Activated naive CD8-positive, alpha-beta T cell treated with anti-CD3 and anti-CD28 coated beads for 36 hours (primary cell): ENCODE measurements around the gene POU6F2. TPM values are rescaled to one million over a fixed set of nuclear protein-coding genes. Genes with fewer than 3 reads are reported as not detected.

Source experiments
- DNase-seq: peaks from one replicate; pipeline ENCODE4 v3.0.0; 2021
- H3K27ac Mint-ChIP-seq: one replicate; pipeline ENCODE4 v1.8.0; 2022; ENCODE audit warnings: mild to moderate bottlenecking, moderate library complexity, mixed read lengths
- H3K27me3 Mint-ChIP-seq: one replicate; pipeline ENCODE4 v1.8.0; 2022; ENCODE audit warnings: mild to moderate bottlenecking, mixed read lengths
- H3K36me3 Mint-ChIP-seq: one replicate; pipeline ENCODE4 v1.8.0; 2021; ENCODE audit warnings: mild to moderate bottlenecking, mixed read lengths
- H3K4me1 Mint-ChIP-seq: one replicate; pipeline ENCODE4 v1.8.0; 2021; ENCODE audit warnings: mixed read lengths
- H3K4me3 Mint-ChIP-seq: one replicate; pipeline ENCODE4 v1.8.0; 2022; ENCODE audit warnings: mild to moderate bottlenecking, moderate library complexity, mixed read lengths
- H3K9me3 Mint-ChIP-seq: one replicate; pipeline ENCODE4 v1.8.0; 2022; ENCODE audit warnings: mixed read lengths
- total RNA-seq, 2 experiments: library from RNA; stranded (reverse); gene quantifications; one replicate each; pipeline ENCODE4 v1.2.3, GENCODE V29; 2021

POU6F2 gene
- total RNA-seq, 2 experiments from 2014 or later, result not detected

DNA sequence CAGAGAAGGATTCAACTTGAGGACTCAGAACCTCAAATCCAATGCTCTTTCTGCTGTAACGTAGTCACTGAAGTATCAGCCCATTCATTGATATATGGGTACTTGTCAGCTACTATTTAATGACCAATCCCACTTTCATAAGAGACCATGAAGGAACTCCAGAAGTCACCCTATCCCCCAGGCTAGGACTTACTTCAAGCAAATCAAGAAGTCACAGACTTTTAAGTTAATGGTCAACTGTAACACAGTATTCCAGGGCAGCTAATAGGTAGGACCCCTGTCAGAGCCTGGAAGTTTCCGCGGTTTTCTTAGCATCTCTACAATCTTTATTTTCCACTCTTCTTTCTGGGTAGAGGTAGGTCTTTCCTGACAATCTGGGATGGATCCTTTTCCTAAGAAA is 269.9 kb downstream of the POU6F2 start:
- no peak for DNase-seq
- H3K36me3 Mint-ChIP-seq, result no peaks in the 10 kb centered on the region
- no peaks in the 10 kb centered on the region for H3K9me3 Mint-ChIP-seq
- H3K4me3 Mint-ChIP-seq, result no peak overlapping the region
- H3K27ac Mint-ChIP-seq, result no peak overlapping the region
- H3K4me1 Mint-ChIP-seq, result no peaks in the 10 kb centered on the region
- peaks cover 3% of the 10 kb centered on the region for H3K27me3 Mint-ChIP-seq

DNA sequence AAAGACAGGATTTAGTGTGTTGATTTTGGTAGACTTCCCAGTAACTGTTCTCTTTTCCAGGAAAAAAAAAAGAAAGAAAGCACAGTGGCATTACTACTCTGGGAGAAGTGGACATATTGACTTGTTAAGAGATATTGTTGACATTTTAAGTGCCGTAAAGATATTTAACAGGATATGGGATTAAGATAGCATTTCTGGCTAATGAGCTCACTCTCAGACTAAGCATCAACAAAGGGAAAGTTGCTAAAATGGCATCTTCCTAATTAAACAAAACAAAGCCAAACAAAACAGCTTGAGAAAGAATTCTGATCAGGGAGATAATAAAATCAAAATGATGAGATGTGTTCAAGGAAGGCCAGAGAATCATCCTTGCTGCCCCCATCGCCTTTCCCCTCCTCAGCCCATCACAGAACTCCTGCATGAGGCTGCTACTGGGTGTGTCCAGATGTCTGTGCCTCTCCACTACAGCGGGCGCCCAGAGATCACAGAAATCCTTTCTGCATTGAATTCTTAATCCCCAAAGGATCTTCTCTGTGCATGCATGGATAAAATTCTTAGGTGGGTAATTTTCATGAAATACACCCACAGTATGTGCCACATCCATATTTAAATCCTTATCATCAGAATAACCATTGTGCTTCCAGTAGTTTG is 270.5 kb downstream of the POU6F2 start:
- Mint-ChIP-seq H3K27me3 (peaks cover 3% of the 10 kb centered on the region), H3K27ac (no peak overlapping the region), H3K9me3 (no peaks in the 10 kb centered on the region), H3K4me1 (no peaks in the 10 kb centered on the region), H3K36me3 (no peaks in the 10 kb centered on the region), H3K4me3 (no peak overlapping the region)
- DNase-seq, result no peak

DNA sequence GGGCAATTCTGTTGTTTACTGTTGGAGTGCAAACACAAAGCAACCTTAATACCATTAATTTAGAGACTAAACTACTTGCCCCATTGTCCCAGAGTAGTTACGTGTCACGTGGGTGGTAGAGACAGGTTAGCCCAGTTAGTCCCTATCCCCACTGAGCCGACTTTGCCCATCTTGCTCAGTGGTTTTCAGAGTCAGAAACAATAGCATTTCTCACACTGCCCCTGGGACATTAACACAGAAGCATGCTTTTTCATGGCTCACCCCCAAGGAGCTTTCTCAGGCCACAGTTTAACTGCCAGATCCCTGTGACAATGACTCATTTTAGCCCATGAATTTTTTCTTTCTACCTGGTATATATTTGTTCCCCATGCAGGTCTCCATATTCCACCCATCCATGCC is 271.0 kb downstream of the POU6F2 start:
- Mint-ChIP-seq H3K4me3 (no peak overlapping the region), H3K27ac (no peak overlapping the region), H3K4me1 (no peaks in the 10 kb centered on the region), H3K36me3 (no peaks in the 10 kb centered on the region), H3K27me3 (peaks cover 3% of the 10 kb centered on the region), H3K9me3 (no peaks in the 10 kb centered on the region)
- DNase-seq, result no peak

DNA sequence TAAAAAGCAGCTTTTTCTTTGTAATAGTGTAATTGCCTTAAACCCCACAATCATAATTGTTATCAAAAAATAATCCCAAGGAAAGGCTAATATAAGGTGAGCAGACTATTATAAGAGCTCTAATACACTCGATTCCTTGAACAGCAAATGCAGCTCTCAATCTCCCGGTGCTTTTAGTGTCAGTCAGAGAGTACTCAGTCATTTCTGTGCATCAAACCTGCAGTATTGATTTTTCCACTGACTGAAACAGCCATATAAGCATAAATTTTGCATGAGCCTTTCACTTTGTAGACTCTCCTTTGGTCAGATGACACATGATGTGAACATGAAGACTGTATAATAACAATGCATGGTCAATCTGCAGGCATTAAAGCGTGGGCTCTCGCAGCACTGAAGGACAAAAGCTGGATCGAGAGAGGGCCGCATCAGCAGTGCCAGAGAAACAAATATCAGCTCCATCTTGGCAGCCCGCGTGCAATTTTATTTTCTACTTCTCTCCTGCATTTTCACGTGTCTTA is 272.0 kb downstream of the POU6F2 start:
- H3K27me3 Mint-ChIP-seq, result peaks cover 3% of the 10 kb centered on the region
- no peak overlapping the region for H3K4me3 Mint-ChIP-seq
- no peaks in the 10 kb centered on the region for H3K4me1 Mint-ChIP-seq
- no peaks in the 10 kb centered on the region for H3K36me3 Mint-ChIP-seq
- H3K9me3 Mint-ChIP-seq, result no peaks in the 10 kb centered on the region
- no peak overlapping the region for H3K27ac Mint-ChIP-seq
- no peak for DNase-seq

DNA sequence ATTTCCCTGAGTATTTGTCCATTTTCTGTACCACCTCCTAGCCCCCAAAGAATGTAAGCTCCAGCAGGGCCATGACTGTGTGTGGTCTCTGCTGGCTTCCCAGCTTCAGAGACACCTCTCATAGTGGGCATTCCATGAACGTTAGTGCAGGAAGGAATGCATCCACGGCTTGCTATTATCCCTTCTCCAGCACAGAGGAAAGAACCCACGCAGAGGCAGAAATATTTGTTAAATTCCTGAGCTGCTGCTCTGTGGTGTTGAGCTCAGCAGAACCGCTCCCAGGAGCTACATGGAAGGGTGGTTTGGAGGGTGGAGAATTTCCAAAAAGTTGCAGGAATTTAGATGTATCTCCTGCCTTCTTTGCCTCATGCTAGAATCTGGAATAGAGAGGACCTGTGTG is 275.2 kb downstream of the POU6F2 start:
- no peak overlapping the region for H3K27ac Mint-ChIP-seq
- H3K36me3 Mint-ChIP-seq, result no peaks in the 10 kb centered on the region
- peaks cover 3% of the 10 kb centered on the region for H3K27me3 Mint-ChIP-seq
- no peaks in the 10 kb centered on the region for H3K4me1 Mint-ChIP-seq
- DNase-seq, result no peak
- no peaks in the 10 kb centered on the region for H3K9me3 Mint-ChIP-seq
- no peak overlapping the region for H3K4me3 Mint-ChIP-seq

DNA sequence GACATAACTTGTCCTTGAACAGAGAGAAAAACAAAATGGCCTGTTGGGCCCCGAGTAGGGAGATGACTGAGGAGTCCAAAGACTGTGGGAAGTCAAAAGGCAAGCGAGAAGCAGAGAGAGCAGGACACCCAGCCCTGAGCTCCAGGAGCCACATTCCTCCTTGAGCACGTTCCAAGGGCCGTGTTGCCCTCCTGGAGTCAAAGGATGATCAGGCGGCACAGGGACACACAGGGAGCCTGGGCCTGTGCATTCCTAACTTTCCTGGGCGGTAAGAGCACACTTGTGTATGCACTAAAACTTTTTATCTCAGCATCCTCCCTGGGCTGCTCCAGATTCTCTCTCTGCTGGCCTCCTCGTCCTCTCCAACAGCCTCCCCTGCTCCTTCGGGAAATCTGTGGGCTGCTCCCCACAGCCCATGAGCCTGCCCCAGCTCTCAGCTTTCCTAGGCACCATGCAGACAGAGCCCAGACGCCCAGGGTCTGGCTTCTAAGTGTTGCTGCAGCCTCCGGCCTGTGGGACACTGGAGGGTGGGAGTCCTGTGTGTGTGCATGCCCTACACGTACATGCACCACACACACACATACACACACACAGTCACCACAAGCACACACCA is 281.8 kb downstream of the POU6F2 start:
- no peak for DNase-seq
- Mint-ChIP-seq H3K9me3 (no peaks in the 10 kb centered on the region), H3K36me3 (no peaks in the 10 kb centered on the region), H3K27ac (no peak overlapping the region), H3K4me1 (no peaks in the 10 kb centered on the region), H3K27me3 (no peaks in the 10 kb centered on the region), H3K4me3 (no peak overlapping the region)

DNA sequence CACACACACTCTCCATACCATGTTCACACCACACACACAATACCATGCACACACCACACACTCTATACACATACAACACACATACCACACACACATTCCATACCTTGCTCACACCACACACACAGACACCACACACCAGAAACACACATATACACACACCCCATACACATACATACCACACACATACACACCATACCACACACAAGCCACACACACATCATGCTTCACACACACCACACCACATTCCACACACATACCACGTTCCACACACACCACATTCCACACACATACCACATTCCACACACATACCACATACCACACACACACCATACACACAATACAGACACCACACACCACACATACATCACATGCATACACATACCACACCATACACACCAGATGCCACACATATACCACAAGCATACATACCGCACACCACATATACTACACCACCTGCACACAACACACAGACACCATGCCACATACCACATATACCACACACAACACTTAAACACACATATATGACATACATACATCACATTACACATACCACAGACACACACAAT is 282.7 kb downstream of the POU6F2 start:
- no peak for DNase-seq
- Mint-ChIP-seq H3K4me1 (no peaks in the 10 kb centered on the region), H3K36me3 (no peaks in the 10 kb centered on the region)

DNA sequence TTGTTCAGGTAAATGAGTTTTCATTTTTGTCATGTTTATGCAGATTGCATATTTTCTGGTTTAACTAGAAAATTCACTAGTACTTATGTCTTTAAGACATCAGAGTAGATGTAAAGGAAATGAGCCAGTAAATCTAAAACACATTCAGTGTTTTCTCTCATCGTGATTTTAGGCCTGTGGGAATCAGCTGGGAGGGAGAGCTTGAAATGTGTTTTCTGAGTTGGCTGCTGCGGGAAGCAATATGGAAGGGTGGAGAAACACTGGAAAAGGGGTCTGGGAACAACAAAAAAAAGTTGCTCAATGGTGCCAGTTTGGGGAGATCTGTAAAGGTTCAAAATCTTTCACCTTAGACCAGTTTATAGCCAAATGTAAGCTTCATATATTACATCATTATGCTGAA is 284.1 kb downstream of the POU6F2 start:
- no peaks in the 10 kb centered on the region for H3K4me1 Mint-ChIP-seq

More for the DNA sequence above, 282.7 kb downstream of the POU6F2 start:
- H3K27ac Mint-ChIP-seq, result no peak overlapping the region
- H3K9me3 Mint-ChIP-seq, result no peaks in the 10 kb centered on the region
- H3K4me3 Mint-ChIP-seq, result no peak overlapping the region
- no peaks in the 10 kb centered on the region for H3K27me3 Mint-ChIP-seq

DNA sequence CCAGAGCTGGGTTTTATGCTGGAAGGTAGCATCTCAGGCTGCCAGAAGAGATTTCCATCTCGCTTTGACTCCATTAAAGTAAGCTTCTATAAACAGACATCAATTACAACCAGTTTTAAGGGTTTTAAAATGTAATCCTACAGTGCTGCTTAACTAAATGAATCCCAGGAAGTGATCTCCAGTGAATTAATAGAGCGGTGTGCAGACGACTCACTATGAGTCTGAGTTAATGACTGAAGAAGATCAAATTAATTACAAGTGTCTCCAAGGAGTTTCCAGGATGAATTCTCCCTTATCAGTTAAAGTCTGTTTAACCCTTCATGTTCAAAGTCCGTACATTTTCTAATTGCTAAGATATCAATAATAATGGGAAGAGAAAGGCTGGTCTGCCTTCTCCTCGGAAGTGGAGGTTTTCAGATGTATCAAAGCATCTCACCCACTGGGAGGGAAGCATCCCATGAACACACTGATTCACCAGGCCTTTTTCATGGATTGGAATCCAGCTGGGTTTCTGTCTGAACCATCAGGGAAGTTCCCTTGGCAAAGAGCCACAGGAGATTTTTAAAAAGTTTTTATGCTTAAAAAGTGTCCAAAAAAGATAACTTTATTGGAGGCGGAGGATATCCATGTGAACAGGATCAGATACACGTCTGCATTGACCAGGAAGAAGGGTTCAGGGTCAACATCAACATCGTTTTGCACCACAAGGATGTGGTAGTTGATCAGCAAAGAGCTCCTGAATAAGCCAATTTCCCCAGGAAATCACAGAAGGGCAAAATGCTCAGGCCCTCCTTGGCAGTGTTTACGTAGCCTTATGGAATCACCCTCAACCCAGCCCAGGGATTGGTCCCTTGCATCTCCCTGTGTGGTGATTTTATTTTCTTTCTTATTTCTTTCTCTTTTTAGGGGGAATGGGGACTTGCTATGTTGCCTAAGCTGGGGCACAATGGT is 288.2 kb downstream of the POU6F2 start:
- Mint-ChIP-seq H3K27ac (no peak overlapping the region), H3K27me3 (peaks cover 6% of the 10 kb centered on the region), H3K4me1 (no peaks in the 10 kb centered on the region), H3K9me3 (no peaks in the 10 kb centered on the region), H3K4me3 (no peak overlapping the region), H3K36me3 (no peaks in the 10 kb centered on the region)
- DNase-seq, result no peak

More for the DNA sequence above, 284.1 kb downstream of the POU6F2 start:
- peaks cover 6% of the 10 kb centered on the region for H3K27me3 Mint-ChIP-seq
- H3K9me3 Mint-ChIP-seq, result no peaks in the 10 kb centered on the region
- no peak for DNase-seq
- H3K4me3 Mint-ChIP-seq, result no peak overlapping the region
- no peak overlapping the region for H3K27ac Mint-ChIP-seq
- H3K36me3 Mint-ChIP-seq, result no peaks in the 10 kb centered on the region

DNA sequence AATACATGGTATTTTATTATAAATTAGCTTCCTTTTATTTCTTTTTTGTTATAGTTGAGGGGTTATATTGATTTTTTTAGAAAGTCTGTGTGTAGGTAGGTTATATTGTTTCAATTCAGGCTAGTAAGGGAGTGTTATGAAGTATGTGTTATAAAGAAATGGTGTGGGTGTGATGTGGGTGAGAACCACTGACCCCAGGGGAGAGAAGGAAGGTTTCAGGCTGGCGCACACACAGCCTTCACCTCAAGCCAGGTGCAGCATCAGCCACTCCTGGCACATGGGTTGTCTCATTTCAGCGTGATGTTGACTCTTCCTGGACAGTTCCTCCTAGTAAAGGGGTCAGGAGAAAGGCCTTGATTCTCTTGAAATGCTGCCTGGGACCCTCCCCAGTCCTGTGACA is 291.3 kb downstream of the POU6F2 start:
- H3K4me1 Mint-ChIP-seq, result no peaks in the 10 kb centered on the region
- no peak overlapping the region for H3K27ac Mint-ChIP-seq

DNA sequence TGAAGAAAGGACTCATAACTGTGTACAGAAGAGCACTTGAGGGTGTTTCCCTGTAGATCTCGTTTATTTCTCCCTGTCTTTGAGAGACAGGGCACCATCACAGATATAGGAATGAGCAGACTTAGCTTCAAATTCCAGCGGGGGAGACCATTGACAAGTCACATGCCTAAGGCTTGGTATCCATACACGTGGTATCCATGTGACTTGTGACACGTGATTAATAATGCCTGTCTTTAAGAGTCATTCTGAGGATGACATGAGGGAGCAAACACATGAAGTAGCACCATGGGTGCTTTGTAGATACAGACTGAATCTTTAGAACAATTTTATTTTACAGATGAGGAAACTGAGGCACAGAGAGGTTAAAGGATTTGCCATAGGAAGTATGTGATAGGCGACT is 292.3 kb downstream of the POU6F2 start:
- DNase-seq, result no peak
- Mint-ChIP-seq H3K36me3 (no peaks in the 10 kb centered on the region), H3K27me3 (peaks cover 8% of the 10 kb centered on the region), H3K27ac (no peak overlapping the region), H3K4me1 (no peaks in the 10 kb centered on the region), H3K4me3 (no peak overlapping the region), H3K9me3 (no peaks in the 10 kb centered on the region)

More for the DNA sequence above, 291.3 kb downstream of the POU6F2 start:
- Mint-ChIP-seq H3K27me3 (peaks cover 8% of the 10 kb centered on the region), H3K36me3 (no peaks in the 10 kb centered on the region), H3K4me3 (no peak overlapping the region), H3K9me3 (no peaks in the 10 kb centered on the region)
- no peak for DNase-seq

DNA sequence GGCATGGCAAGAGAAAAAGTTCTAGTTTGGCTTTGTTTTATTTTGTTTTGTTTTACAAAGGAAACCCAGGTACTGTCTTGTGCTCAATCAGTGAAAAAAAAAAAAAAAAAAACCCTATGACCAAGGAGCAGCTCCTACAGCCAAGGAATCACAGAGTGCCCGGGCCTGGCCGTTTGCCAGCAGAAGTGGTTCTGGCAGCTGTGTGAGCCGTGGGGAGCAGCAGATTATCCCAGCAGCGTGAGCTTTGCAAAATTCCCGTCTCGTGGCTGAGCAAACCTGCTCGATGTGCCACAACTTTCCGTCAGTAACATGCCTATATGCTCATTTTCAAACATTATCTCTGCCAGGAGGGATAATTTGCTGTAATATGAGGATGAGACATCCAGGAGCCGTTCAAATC is 293.7 kb downstream of the POU6F2 start:
- no peak overlapping the region for H3K4me3 Mint-ChIP-seq
- no peaks in the 10 kb centered on the region for H3K9me3 Mint-ChIP-seq
- peaks cover 3% of the 10 kb centered on the region for H3K27me3 Mint-ChIP-seq
- H3K36me3 Mint-ChIP-seq, result no peaks in the 10 kb centered on the region
- no peak overlapping the region for H3K27ac Mint-ChIP-seq
- no peaks in the 10 kb centered on the region for H3K4me1 Mint-ChIP-seq
- no peak for DNase-seq

DNA sequence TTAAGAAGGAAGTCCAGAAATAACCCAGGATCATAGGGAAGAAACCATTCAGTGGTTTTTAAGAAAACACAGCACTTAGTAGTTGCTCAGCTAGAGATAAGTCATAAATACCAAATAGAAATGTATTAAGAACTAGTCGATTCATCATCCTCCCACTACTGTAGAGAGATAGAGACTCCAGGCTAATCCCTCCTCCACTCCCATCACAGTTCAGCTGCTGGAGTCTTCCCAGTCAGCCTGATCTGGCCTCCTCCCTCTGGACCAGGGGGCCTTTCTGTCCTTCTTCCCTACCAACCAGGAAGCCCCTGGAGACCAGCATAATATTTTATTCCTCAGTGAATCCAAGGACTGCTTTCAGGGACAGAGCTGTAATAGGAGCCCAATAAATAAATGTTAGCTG is 294.4 kb downstream of the POU6F2 start:
- H3K36me3 Mint-ChIP-seq, result no peaks in the 10 kb centered on the region
- no peak overlapping the region for H3K27ac Mint-ChIP-seq
- no peaks in the 10 kb centered on the region for H3K9me3 Mint-ChIP-seq
- no peak for DNase-seq
- no peaks in the 10 kb centered on the region for H3K4me1 Mint-ChIP-seq
- peaks cover 3% of the 10 kb centered on the region for H3K27me3 Mint-ChIP-seq
- no peak overlapping the region for H3K4me3 Mint-ChIP-seq

DNA sequence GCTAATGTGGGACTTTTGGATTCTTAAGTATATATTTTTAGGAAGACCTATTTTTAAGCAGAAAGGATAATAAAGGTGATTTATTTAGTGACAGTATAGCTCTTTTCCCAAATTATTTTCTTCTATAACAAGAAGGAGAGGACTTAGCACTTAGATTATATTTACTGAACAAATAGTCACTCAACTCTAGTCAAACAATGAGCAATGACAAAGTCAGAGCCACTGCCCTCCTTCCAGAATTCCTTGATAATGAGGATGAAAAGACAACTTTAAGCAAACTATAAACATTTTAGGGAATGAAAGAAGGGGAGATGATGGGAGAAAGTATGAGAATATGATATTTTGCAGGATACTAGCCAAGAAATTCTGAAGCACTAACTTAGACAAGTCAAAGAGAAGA is 295.0 kb downstream of the POU6F2 start:
- peaks cover 2% of the 10 kb centered on the region for H3K9me3 Mint-ChIP-seq
- H3K27ac Mint-ChIP-seq, result no peak overlapping the region
- peaks cover 3% of the 10 kb centered on the region for H3K27me3 Mint-ChIP-seq
- H3K4me1 Mint-ChIP-seq, result no peaks in the 10 kb centered on the region
- H3K4me3 Mint-ChIP-seq, result no peak overlapping the region
- DNase-seq, result no peak
- H3K36me3 Mint-ChIP-seq, result no peaks in the 10 kb centered on the region

DNA sequence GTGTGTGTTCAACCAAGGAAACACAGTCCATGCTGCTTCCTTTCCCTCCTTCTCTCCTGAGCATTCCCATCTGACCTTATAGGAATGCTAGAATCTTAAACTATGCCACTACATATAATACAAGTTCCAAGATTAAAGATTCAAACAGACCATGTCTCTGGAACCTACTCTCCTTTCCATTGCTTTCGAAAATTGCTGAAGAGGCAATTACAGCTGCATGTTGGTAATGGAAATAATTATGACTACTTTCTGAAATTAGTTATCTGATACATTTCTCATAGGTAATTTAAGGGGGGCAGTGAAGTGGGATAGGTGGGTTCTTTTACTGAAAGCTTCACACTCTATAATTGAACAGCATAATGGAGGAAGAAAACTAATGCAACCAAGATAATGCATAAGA is 302.6 kb downstream of the POU6F2 start:
- H3K27me3 Mint-ChIP-seq, result peaks cover 5% of the 10 kb centered on the region
- DNase-seq, result no peak
- H3K27ac Mint-ChIP-seq, result no peak overlapping the region
- H3K4me3 Mint-ChIP-seq, result no peak overlapping the region
- H3K36me3 Mint-ChIP-seq, result no peaks in the 10 kb centered on the region
- peaks cover 3% of the 10 kb centered on the region for H3K9me3 Mint-ChIP-seq
- no peaks in the 10 kb centered on the region for H3K4me1 Mint-ChIP-seq
